NCI-H69 (cell line): Measurements from ENCODE around the gene KCNH4.

ENCODE experiments used
- DNase-seq: peaks from one replicate; lab custom pipeline; 2025; lab: John Stamatoyannopoulos, UW

The KCNH4 gene

DNA sequence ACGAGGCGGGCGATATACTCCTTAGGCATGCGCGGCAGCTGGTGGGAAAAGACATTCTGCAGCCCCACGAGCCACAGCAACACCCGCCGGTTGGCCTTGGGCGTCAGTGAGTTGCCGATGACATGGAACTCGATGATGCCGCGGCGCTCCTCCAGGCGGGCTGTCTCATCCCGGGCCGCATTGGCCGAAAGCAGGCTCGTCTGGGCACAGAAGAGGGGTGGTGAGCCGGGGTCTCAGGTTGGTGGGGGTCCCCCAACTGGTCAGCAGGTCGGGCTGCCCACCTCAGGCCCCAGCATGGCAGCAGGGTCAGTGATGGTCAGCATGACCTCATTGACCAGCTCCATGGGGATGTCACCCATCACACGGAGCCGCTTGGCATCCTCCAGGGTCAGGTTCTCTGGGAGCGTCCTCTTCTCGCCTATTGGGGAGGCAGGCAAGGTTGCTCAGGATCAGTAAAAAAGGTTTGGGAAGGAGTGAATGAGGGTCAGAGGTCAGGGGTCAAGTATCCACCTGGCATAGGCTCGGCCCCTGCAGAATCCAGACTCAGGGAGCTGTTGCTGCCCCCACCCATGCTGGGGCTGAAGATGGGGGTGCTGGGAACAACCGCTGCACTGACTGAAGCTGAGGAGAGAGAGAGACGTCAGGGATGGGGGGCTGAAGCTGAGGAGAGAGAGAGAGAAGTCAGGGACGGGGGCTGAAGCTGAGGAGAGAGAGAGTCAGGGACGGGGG is 63.4 kb downstream of the KCNH4 start:
- no peak for DNase-seq

GRCh38 chr17:42116705-42117396 is 64.1 kb downstream of the KCNH4 start:
- peak; percentile 84 for DNase-seq

DNA sequence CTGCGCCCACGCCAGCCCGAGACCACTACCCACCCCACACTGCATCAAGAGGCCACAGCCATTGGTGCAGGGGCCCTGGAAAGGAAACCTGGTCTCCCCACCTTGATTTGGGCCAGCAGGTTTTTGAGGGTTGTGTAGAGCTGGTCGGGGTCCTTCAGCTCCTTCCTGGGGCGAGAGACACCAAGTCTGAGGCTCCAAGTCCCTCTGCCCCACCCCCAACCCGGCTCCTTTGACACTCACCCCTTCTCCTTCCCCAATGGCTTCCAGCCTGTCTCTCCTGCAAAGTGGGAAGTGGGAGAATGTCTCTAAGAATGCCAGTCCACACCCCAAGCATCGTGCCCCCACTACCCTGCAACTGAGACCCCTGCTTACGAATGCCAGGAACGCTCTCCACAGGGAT is 66.8 kb downstream of the KCNH4 start:
- DNase-seq, result no peak

DNA sequence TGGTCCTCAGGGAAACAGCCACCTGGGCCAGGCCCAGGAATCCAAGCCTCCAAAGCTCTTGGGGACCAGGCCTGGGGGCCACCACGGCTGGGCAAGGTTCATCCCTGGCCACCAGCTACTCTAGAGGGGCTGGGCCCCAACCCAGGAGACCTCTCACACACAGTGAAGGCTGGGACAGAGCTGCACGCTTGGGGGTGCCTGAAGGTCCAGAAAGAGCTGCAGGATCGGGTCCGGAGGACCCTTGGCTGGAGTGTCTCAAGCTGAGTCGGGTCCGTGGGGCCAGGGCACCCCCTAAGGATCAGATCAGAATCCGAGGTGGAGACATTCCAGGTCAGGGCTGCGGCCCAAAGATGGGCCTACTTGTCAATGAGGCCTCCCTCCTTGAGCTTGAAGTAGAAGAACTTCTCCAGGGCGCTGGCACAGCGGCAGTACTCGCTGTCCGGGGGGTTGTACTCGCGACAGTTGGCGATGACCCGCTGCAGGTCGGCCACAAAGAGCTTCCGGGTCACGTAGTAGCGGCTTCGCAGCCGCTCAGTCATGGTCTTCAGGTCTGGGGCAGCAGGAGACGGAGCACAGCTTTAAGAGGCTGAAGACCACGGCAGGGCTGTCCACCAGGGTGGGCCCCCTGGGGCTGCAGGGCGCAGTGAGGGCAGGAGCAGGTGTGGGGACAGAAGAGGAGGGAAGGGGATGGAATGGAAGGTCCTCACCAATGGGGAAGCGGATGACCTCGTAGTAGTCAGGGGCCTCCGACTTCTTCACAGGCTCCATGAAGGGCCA is 67.5 kb downstream of the KCNH4 start:
- no peak for DNase-seq

GRCh38 chr17:42112552-42113176 is 68.3 kb downstream of the KCNH4 start, which contains the start of gene DHX58:
TSS of gene DHX58 (minus strand) at chr17:42112714. CDS start at chr17:42111892, 822 bp downstream.
- no peak for DNase-seq

DNA sequence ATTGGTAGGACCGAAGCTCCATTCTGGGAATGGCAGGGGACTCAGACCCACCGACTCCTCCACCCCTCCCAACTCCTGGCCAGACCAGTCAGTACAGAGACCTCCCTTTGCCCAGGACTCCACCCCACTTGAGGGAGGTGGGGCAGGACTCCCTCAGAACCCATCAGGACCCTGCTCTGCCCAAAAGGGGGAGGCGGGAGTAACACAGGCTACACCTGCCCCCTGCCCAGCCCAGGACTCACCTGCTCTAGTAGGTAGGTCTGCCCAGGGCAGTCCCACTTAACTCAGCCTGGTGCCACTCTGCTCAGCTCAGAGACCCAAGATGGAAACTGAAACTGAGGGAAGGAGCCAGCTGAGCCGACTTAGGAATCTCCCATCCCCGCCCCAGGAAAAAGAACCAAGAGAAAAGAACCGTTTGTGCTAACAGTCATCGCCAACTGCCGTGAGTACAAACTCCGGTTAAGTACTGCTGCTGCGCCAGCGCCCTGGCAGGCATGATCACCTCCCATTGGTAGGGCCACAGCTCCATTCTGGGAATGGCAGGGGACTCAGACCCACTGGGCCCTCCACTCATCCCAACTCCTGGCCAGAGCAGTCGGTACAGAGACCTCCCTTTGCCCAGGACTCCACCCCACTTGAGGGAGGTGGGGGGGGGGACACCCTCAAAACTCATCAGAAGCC is 68.9 kb downstream of the KCNH4 start:
- DNase-seq, result no peak

- DNase-seq, result no peak
Measured at GRCh38 chr17:42111265-42111636, 69.7 kb downstream of the KCNH4 start.

GRCh38 chr17:42110301-42111264 is 70.4 kb downstream of the KCNH4 start:
- DNase-seq, result no peak

GRCh38 chr17:42109086-42109485 is 71.9 kb downstream of the KCNH4 start:
- DNase-seq, result no peak

- DNase-seq, result peak; percentile 99
Measured at GRCh38 chr17:42107597-42108576, 73.1 kb downstream of the KCNH4 start.

GRCh38 chr17:42107124-42107523 is 73.8 kb downstream of the KCNH4 start:
- no peak for DNase-seq
